ENCODE data around the gene NTF3.

Gene NTF3

GRCh38 chr12:5458229-5459050, 26.5 kb downstream of the NTF3 start:
- no peak for DNase-seq (ENCODE audit: low read depth)
- no peak for TF ChIP-seq CTCF (IDR thresholded peaks at IDR 0.05; ENCODE audit: control insufficient read depth, extremely low read depth, insufficient read depth)
- no peak overlapping the region for H3K4me3 ChIP-seq (ENCODE audit: low read depth, low read length)

- DNase-seq (ENCODE audit: low read depth): no peak
- TF ChIP-seq CTCF (IDR thresholded peaks at IDR 0.05; ENCODE audit: control insufficient read depth, extremely low read depth, insufficient read depth): no peak
- H3K4me3 ChIP-seq (ENCODE audit: low read depth, low read length): no peak overlapping the region
These were observed 27.3 kb downstream of the NTF3 start for GRCh38 chr12:5459051-5459782.

- no peak overlapping the region for H3K4me3 ChIP-seq (ENCODE audit: low read depth, low read length)
- no peak for TF ChIP-seq CTCF (IDR thresholded peaks at IDR 0.05; ENCODE audit: control insufficient read depth, extremely low read depth, insufficient read depth)
- no peak for DNase-seq (ENCODE audit: low read depth)
These were observed 28.9 kb downstream of the NTF3 start for GRCh38 chr12:5460817-5461216.

GRCh38 chr12:5461966-5462365, 30.1 kb downstream of the NTF3 start:
- H3K4me3 ChIP-seq (ENCODE audit: low read depth, low read length): no peak overlapping the region
- TF ChIP-seq CTCF (IDR thresholded peaks at IDR 0.05; ENCODE audit: control insufficient read depth, extremely low read depth, insufficient read depth): no peak
- no peak for DNase-seq (ENCODE audit: low read depth)

GRCh38 chr12:5464096-5464495, 32.2 kb downstream of the NTF3 start:
- no peak for TF ChIP-seq CTCF (IDR thresholded peaks at IDR 0.05; ENCODE audit: control insufficient read depth, extremely low read depth, insufficient read depth)
- no peak for DNase-seq (ENCODE audit: low read depth)
- no peak overlapping the region for H3K4me3 ChIP-seq (ENCODE audit: low read depth, low read length)

GRCh38 chr12:5465384-5465783, 33.5 kb downstream of the NTF3 start:
- no peak for TF ChIP-seq CTCF (IDR thresholded peaks at IDR 0.05; ENCODE audit: control insufficient read depth, extremely low read depth, insufficient read depth)
- DNase-seq (ENCODE audit: low read depth): no peak
- no peak overlapping the region for H3K4me3 ChIP-seq (ENCODE audit: low read depth, low read length)

Measured in LNCaP clone FGC (cell line).